Articular chondrocyte of knee joint (primary cell): ENCODE data around the gene LUZP1. TPM values are rescaled to one million over a fixed set of nuclear protein-coding genes. Genes with fewer than 3 reads are reported as not detected.

Experiments used
- small RNA-seq: library from RNA; depleted of rRNA; stranded (forward); fragments of <200 nt; gene quantifications from one replicate; pipeline ENCODE3, GENCODE V24; 2012
- total RNA-seq: library from RNA; depleted of rRNA; stranded (reverse); fragments of >200 nt; gene quantifications from 2 replicates; pipeline ENCODE4 v1.2.3, GENCODE V29; 2012

The LUZP1 gene
- total RNA-seq = 33.5 and 43.0 TPM in 2 replicates

DNA sequence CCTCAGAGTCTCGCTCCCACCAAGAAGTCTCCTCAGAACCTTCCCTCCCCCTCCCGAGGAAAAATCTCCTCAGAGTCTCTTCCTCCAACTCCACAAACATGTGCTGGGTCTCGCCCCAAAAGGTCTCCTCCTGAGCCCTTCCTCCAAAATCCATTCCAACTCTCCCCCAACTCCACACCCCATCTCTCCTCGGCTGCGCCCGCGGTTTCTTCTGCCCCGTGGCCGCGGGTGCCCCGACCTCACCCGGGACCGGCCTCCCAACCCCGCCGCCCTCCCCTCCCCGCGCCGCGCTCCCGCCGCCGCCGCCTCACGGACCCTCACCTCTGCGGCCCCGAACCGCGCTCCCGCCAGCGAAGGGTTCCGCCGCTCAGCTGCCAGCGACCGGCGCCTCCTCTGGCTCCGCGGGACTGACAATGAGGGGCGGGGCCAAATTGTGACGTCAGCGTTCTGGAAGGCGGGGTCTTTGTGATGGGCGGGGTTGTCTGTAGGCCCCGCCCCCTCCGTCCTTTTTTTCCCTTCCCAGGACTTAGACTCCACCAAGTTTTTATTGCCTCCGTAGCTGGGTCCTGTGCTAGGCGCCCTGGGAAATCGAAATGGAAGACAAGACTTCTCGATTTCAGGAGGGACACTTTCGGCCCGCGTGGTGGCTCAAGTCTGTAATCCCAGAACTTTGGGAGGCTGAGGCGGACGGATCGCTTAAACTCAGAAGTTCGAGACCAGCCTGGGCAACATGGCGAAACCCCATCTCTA lies at the start of gene LUZP1:
LUZP1 (minus strand) TSS at position 412 of the 750 bp plus-strand sequence.

GRCh38 chr1:23217421-23218115 lies 48.9 kb upstream of the LUZP1 start, which contains the start of gene HTR1D:
TSS of gene HTR1D (minus strand) at chr1:23217502. CDS start at chr1:23194219, 23,283 bp downstream.

Small RNAs within 50 kb of the gene (small RNA-seq; reads per million reads assigned to genes)
- gene MIR3115 (0.42 reads per million, percentile 6 among the genes with 10 or more reads in this experiment), gene MIR4419A (not detected), gene RNU6-135P (not detected), gene RNU6-514P (not detected)

Other genes with a start within 250 kb of the LUZP1 start
- gene LACTBL1, start 196.0 kb downstream of the LUZP1 start, total RNA-seq = not detected in 2 replicates
- gene TEX46, start 153.0 kb downstream of the LUZP1 start, total RNA-seq = not detected in 2 replicates
- 92.4 and 93.2 TPM in 2 replicates for gene KDM1A, start 149.4 kb downstream of the LUZP1 start, total RNA-seq
- 0.11 TPM in 1 of 2 replicates, not detected in the other for gene HTR1D, start 48.6 kb upstream of the LUZP1 start, total RNA-seq
- gene HNRNPR, start 175.4 kb upstream of the LUZP1 start, total RNA-seq = 85.9 and 94.9 TPM in 2 replicates
- gene ZNF436, start 201.0 kb upstream of the LUZP1 start, total RNA-seq = 38.0 and 38.8 TPM in 2 replicates